22Rv1 (cell line): ENCODE results near the gene PCSK1N.

ENCODE experiments used
- ZFX ChIP-seq: fragments of 450-650 bp; IDR thresholded peaks from 2 replicates; pipeline ENCODE4 v1.6.1; 2017; ENCODE audit warnings: antibody characterized with exemption, borderline replicate concordance
- TF ChIP-seq, protein P1 (sequence below): fragments of 450-650 bp; IDR thresholded peaks from 2 replicates; pipeline ENCODE4 v1.5.1; 2017; ENCODE audit warnings: mild to moderate bottlenecking

DNA sequence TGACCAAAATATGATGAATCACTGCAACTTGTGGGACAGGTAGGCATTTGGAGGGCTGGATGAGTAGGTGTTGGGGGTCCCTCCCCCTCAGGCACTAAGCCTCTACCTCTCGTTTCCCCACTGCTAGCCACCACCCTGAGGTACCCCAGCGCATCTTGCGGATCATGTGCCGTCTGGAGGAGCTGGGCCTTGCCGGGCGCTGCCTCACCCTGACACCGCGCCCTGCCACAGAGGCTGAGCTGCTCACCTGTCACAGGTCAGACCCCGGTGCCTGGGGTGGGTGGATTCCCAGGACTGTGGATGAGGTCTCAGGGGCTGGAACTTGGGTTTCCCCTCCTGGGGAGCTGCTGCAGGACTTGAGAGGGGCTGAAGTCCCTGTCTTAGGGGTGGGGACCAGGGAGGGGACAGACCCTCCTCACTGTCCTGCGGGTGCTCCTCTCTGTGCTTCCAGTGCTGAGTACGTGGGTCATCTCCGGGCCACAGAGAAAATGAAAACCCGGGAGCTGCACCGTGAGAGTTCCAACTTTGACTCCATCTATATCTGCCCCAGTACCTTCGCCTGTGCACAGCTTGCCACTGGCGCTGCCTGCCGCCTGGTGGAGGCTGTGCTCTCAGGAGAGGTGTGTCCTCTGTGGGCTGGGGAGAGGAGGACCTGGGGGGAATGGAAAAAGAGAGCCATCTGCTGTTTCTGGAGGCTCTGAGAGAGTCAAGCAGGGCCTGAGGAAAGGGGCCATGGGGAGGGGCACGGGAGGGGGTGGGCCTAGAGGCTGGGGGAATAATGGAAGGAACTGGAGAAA is 19.2 kb downstream of the PCSK1N start:
- TF ChIP-seq, protein P1, sequence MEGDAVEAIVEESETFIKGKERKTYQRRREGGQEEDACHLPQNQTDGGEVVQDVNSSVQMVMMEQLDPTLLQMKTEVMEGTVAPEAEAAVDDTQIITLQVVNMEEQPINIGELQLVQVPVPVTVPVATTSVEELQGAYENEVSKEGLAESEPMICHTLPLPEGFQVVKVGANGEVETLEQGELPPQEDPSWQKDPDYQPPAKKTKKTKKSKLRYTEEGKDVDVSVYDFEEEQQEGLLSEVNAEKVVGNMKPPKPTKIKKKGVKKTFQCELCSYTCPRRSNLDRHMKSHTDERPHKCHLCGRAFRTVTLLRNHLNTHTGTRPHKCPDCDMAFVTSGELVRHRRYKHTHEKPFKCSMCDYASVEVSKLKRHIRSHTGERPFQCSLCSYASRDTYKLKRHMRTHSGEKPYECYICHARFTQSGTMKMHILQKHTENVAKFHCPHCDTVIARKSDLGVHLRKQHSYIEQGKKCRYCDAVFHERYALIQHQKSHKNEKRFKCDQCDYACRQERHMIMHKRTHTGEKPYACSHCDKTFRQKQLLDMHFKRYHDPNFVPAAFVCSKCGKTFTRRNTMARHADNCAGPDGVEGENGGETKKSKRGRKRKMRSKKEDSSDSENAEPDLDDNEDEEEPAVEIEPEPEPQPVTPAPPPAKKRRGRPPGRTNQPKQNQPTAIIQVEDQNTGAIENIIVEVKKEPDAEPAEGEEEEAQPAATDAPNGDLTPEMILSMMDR = no peak
- TF ChIP-seq ZFX = no peak
